H1 (cell line): ENCODE measurements around the gene ZNF586. TPM values are rescaled to one million over a fixed set of nuclear protein-coding genes. Genes with fewer than 3 reads are reported as not detected.

Experiments
- ATF3 ChIP-seq: IDR thresholded peaks from 2 replicates; pipeline ENCODE4 v1.6.1; 2011; ENCODE audit warnings: low read depth, mild to moderate bottlenecking, low read length; ENCODE audit not compliant: insufficient read depth
- CBX8 ChIP-seq: fragments of 300-800, 300-1000 bp; sonication (generic); IDR thresholded peaks from 2 replicates; pipeline ENCODE4 v1.7.1; 2016; ENCODE audit warnings: low read depth, low read length, borderline replicate concordance
- KDM1A ChIP-seq: fragments of 200-600, 300-600 bp; sonication (generic); IDR thresholded peaks from 2 replicates; pipeline ENCODE4 v1.7.1; 2016; ENCODE audit warnings: mild to moderate bottlenecking, low read length, borderline replicate concordance
- KDM4A ChIP-seq: IDR thresholded peaks from one replicate; pipeline ENCODE4 v1.7.1; 2012; ENCODE audit warnings: low read depth, mild to moderate bottlenecking, moderate library complexity, low read length, inconsistent platforms; ENCODE audit not compliant: severe bottlenecking
- POLR2AphosphoS5 ChIP-seq: IDR thresholded peaks from 2 replicates; pipeline ENCODE4 v1.6.1; 2011; ENCODE audit warnings: low read depth, low read length
- RNF2 ChIP-seq: fragments of 200-900, 300-1000 bp; sonication (generic); IDR thresholded peaks from 2 replicates; pipeline ENCODE4 v1.7.1; 2016; ENCODE audit warnings: borderline replicate concordance, low read depth, mild to moderate bottlenecking, antibody characterized with exemption, low read length; ENCODE audit not compliant: poor library complexity, severe bottlenecking; ENCODE audit errors: missing control alignments
- RXRA ChIP-seq: IDR thresholded peaks from 2 replicates; pipeline ENCODE4 v1.6.1; 2011; ENCODE audit warnings: low read depth, mild to moderate bottlenecking, low read length, moderate library complexity; ENCODE audit not compliant: insufficient read depth
- TEAD4 ChIP-seq: IDR thresholded peaks from 2 replicates; pipeline ENCODE4 v1.6.1; 2012; ENCODE audit warnings: low read depth, low read length, inconsistent platforms, mixed read lengths
- polyA plus RNA-seq, 7 experiments: library from polyadenylated mRNA; depleted of rRNA in 3 of 7; stranded (reverse) in 5 of 7; unstranded in 2 of 7; fragments of >200 nt in 5 of 7; fragments of 200-250 nt in 2 of 7; gene quantifications; 1 replicate in 5 of 7; 2 replicates in 1 of 7; 4 replicates in 1 of 7; pipeline versions ENCODE4 v1.2.1 to v1.2.3, GENCODE V29; 2011 to 2013; ENCODE audit warnings: missing spikeins in 2 of 7, mixed read lengths in 2 of 7
- total RNA-seq: library from RNA; stranded (reverse); fragmentation: NEBNext Ultra II Directional; extraction: Animal tissue kit (Norgen Biotek cat#: 25700); gene quantifications from 2 replicates; pipeline ENCODE4 v1.2.1, GENCODE V29; 2021
- TF ChIP-seq, protein P1 (sequence below): fragments of 300-600 bp; sonication (generic); IDR thresholded peaks from 2 replicates; pipeline ENCODE4 v1.7.1; 2012; ENCODE audit warnings: low read length, moderate library complexity, mild to moderate bottlenecking, inconsistent platforms; ENCODE audit not compliant: insufficient replicate concordance

Gene ZNF586
- total and polyA plus RNA-seq, 2 of the 8 experiments (the other 6 are each of a cell fraction or from before 2014, with no cell fraction given): 8.1 to 15.5 TPM

DNA sequence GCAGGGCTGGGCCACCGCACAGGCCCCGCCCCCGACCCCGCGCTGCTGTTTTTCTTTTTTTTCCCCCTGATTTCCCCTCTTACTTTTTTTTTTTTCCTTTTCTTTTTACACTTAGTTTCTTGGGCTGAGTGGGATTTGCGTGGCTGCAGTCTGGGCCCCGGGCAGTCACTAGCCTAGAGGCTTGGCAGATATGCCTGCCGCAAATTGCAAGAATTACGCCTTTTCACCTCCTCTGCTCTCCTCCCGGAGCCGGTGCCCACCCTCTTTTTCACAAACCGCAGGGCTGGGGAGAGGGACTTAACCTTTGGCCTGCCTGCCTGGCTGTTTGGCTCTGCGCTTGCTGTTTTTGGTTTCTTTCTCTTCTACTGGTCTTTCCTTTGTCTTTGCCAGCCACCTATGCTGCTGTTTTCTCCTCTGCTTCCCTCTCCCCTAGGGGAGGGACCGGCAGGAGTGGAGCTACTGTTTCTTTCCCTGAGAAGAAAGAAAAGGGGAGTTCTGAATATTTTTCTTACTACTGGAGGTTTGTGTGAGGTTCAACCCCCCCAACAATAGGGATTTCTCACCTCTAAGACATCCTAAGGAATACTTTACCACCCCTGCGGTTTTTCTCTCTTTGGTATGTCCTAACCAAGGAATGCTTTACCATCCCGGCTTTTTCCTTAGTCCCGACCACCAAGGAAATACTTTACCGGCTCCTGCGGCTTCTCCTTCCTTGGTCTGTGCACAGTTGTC lies 34.3 kb downstream of the ZNF586 start (continued):
- TF ChIP-seq, protein P1, sequence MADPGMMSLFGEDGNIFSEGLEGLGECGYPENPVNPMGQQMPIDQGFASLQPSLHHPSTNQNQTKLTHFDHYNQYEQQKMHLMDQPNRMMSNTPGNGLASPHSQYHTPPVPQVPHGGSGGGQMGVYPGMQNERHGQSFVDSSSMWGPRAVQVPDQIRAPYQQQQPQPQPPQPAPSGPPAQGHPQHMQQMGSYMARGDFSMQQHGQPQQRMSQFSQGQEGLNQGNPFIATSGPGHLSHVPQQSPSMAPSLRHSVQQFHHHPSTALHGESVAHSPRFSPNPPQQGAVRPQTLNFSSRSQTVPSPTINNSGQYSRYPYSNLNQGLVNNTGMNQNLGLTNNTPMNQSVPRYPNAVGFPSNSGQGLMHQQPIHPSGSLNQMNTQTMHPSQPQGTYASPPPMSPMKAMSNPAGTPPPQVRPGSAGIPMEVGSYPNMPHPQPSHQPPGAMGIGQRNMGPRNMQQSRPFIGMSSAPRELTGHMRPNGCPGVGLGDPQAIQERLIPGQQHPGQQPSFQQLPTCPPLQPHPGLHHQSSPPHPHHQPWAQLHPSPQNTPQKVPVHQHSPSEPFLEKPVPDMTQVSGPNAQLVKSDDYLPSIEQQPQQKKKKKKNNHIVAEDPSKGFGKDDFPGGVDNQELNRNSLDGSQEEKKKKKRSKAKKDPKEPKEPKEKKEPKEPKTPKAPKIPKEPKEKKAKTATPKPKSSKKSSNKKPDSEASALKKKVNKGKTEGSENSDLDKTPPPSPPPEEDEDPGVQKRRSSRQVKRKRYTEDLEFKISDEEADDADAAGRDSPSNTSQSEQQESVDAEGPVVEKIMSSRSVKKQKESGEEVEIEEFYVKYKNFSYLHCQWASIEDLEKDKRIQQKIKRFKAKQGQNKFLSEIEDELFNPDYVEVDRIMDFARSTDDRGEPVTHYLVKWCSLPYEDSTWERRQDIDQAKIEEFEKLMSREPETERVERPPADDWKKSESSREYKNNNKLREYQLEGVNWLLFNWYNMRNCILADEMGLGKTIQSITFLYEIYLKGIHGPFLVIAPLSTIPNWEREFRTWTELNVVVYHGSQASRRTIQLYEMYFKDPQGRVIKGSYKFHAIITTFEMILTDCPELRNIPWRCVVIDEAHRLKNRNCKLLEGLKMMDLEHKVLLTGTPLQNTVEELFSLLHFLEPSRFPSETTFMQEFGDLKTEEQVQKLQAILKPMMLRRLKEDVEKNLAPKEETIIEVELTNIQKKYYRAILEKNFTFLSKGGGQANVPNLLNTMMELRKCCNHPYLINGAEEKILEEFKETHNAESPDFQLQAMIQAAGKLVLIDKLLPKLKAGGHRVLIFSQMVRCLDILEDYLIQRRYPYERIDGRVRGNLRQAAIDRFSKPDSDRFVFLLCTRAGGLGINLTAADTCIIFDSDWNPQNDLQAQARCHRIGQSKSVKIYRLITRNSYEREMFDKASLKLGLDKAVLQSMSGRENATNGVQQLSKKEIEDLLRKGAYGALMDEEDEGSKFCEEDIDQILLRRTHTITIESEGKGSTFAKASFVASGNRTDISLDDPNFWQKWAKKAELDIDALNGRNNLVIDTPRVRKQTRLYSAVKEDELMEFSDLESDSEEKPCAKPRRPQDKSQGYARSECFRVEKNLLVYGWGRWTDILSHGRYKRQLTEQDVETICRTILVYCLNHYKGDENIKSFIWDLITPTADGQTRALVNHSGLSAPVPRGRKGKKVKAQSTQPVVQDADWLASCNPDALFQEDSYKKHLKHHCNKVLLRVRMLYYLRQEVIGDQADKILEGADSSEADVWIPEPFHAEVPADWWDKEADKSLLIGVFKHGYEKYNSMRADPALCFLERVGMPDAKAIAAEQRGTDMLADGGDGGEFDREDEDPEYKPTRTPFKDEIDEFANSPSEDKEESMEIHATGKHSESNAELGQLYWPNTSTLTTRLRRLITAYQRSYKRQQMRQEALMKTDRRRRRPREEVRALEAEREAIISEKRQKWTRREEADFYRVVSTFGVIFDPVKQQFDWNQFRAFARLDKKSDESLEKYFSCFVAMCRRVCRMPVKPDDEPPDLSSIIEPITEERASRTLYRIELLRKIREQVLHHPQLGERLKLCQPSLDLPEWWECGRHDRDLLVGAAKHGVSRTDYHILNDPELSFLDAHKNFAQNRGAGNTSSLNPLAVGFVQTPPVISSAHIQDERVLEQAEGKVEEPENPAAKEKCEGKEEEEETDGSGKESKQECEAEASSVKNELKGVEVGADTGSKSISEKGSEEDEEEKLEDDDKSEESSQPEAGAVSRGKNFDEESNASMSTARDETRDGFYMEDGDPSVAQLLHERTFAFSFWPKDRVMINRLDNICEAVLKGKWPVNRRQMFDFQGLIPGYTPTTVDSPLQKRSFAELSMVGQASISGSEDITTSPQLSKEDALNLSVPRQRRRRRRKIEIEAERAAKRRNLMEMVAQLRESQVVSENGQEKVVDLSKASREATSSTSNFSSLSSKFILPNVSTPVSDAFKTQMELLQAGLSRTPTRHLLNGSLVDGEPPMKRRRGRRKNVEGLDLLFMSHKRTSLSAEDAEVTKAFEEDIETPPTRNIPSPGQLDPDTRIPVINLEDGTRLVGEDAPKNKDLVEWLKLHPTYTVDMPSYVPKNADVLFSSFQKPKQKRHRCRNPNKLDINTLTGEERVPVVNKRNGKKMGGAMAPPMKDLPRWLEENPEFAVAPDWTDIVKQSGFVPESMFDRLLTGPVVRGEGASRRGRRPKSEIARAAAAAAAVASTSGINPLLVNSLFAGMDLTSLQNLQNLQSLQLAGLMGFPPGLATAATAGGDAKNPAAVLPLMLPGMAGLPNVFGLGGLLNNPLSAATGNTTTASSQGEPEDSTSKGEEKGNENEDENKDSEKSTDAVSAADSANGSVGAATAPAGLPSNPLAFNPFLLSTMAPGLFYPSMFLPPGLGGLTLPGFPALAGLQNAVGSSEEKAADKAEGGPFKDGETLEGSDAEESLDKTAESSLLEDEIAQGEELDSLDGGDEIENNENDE: no peak
- TF ChIP-seq RXRA (no peak), TEAD4 (no peak), RNF2 (no peak), KDM1A (no peak), ATF3 (no peak), POLR2AphosphoS5 (peak; percentile 71), KDM4A (no peak), CBX8 (no peak)
